BLaER1 treated with 17β-estradiol and CSF1 and Interleukin-3, amounts not matched to agents 10 nM and 100 nM (cell line): Measurements from ENCODE around the gene MACROD1.

Experiments used
- H3K27ac ChIP-seq, 11 experiments: shearing (Covaris generic); formaldehyde crosslinking; 2 replicates each; pipeline ENCODE4 v1.8.1; 2022
- H3K27me3 ChIP-seq, 11 experiments: shearing (Covaris generic); formaldehyde crosslinking; 2 replicates each; pipeline ENCODE4 v1.8.1; 2022
- H3K36me3 ChIP-seq, 11 experiments: shearing (Covaris generic); formaldehyde crosslinking; 2 replicates each; pipeline ENCODE4 v1.8.1; 2022
- H3K4me1 ChIP-seq, 10 experiments: shearing (Covaris generic); formaldehyde crosslinking; 2 replicates each; pipeline ENCODE4 v1.8.1; 2022
- H3K4me2 ChIP-seq, 11 experiments: shearing (Covaris generic); formaldehyde crosslinking; 2 replicates each; pipeline ENCODE4 v1.8.1; 2022
- H3K4me3 ChIP-seq, 10 experiments: shearing (Covaris generic); formaldehyde crosslinking; 2 replicates each; pipeline ENCODE4 v1.8.1; 2022
- H3K9ac ChIP-seq, 11 experiments: shearing (Covaris generic); formaldehyde crosslinking; 2 replicates each; pipeline ENCODE4 v1.8.1; 2022
- H3K9me3 ChIP-seq, 11 experiments: shearing (Covaris generic); formaldehyde crosslinking; replicated peaks in 1 of 11; 2 replicates each; pipeline ENCODE4 v1.8.1; 2022
- H4K20me1 ChIP-seq, 11 experiments: shearing (Covaris generic); formaldehyde crosslinking; 2 replicates each; pipeline ENCODE4 v1.8.1; 2022
- Cebpa-rat ChIP-seq, 11 experiments: shearing (Covaris generic); IDR thresholded peaks; 2 replicates each; pipeline ENCODE4 v1.8.1; 2022

MACROD1 gene

GRCh38 chr11:64086258-64087123 lies 79.4 kb downstream of the MACROD1 start:
- no peak for TF ChIP-seq Cebpa-rat (IDR thresholded peaks at IDR 0.05)
- Histone ChIP-seq H3K4me1 (peaks cover 39 to 82% (median 71%) of the 10 kb centered on the region in 10 experiments), H3K27me3 (no peaks in the 10 kb centered on the region), H3K4me2 (peak overlapping the region; percentile 7 to 98 (median 92); a peak in 19 of 22 replicates), H3K36me3 (peaks cover 0 to 3% (median 0%) of the 10 kb centered on the region in 11 experiments; a peak in 1 of 22 replicates), H3K9ac (peak overlapping the region in 5 of 11 experiments; percentile 4 to 36 (median 6); a peak in 2 of 22 replicates), H4K20me1 (peaks cover 0 to 75% (median 26%) of the 10 kb centered on the region in 11 experiments; a peak in 14 of 22 replicates), H3K4me3 (no peak overlapping the region), H3K9me3 (no peaks in the 10 kb centered on the region), H3K27ac (no peak overlapping the region)

- Histone ChIP-seq H3K9me3 (no peaks in the 10 kb centered on the region), H3K27me3 (no peaks in the 10 kb centered on the region), H3K9ac (peak overlapping the region in 2 of 11 experiments; percentile 6 to 19; a peak in 2 of 22 replicates), H3K36me3 (peaks cover 0 to 5% (median 0%) of the 10 kb centered on the region in 11 experiments; a peak in 1 of 22 replicates), H3K4me1 (peaks cover 33 to 76% (median 65%) of the 10 kb centered on the region in 10 experiments), H3K4me2 (peak overlapping the region in 7 of 11 experiments; percentile 88 to 98 (median 97); a peak in 11 of 22 replicates), H4K20me1 (peaks cover 0 to 80% (median 27%) of the 10 kb centered on the region in 11 experiments; a peak in 15 of 22 replicates), H3K27ac (no peak overlapping the region), H3K4me3 (no peak overlapping the region)
- no peak for TF ChIP-seq Cebpa-rat (IDR thresholded peaks at IDR 0.05)
Measured at GRCh38 chr11:64085906-64086257, 80.0 kb downstream of the MACROD1 start.

GRCh38 chr11:64084951-64085710 lies 80.8 kb downstream of the MACROD1 start:
- peaks cover 0 to 87% (median 27%) of the 10 kb centered on the region in 11 experiments; a peak in 15 of 22 replicates for H4K20me1 ChIP-seq
- no peak overlapping the region for H3K4me3 ChIP-seq
- H3K27ac ChIP-seq = no peak overlapping the region
- peak overlapping the region in 6 of 11 experiments; percentile 8 to 53 (median 30); a peak in 7 of 22 replicates for H3K4me2 ChIP-seq
- no peaks in the 10 kb centered on the region for H3K27me3 ChIP-seq
- no peaks in the 10 kb centered on the region for H3K9me3 ChIP-seq
- H3K4me1 ChIP-seq = peaks cover 25 to 68% (median 57%) of the 10 kb centered on the region in 10 experiments
- H3K36me3 ChIP-seq = peaks cover 0 to 5% (median 0%) of the 10 kb centered on the region in 11 experiments; a peak in 1 of 22 replicates
- no peak for TF ChIP-seq Cebpa-rat (IDR thresholded peaks at IDR 0.05)
- H3K9ac ChIP-seq = peak overlapping the region in 1 of 11 experiments; percentile 27; a peak in 1 of 22 replicates

GRCh38 chr11:64084146-64084950 lies 81.6 kb downstream of the MACROD1 start:
- no peak for TF ChIP-seq Cebpa-rat (IDR thresholded peaks at IDR 0.05)
- peaks cover 0 to 5% (median 0%) of the 10 kb centered on the region in 11 experiments; a peak in 1 of 22 replicates for H3K36me3 ChIP-seq
- H3K27me3 ChIP-seq = no peaks in the 10 kb centered on the region
- H3K4me3 ChIP-seq = no peak overlapping the region
- peaks cover 0 to 93% (median 27%) of the 10 kb centered on the region in 11 experiments; a peak in 15 of 22 replicates for H4K20me1 ChIP-seq
- H3K4me2 ChIP-seq = peak overlapping the region in 8 of 11 experiments; percentile 5 to 53 (median 18); a peak in 14 of 22 replicates
- H3K4me1 ChIP-seq = peaks cover 18 to 61% (median 50%) of the 10 kb centered on the region in 10 experiments
- peak overlapping the region in 2 of 11 experiments; percentile 9 to 18; a peak in 2 of 22 replicates for H3K27ac ChIP-seq
- H3K9me3 ChIP-seq = no peaks in the 10 kb centered on the region
- H3K9ac ChIP-seq = no peak overlapping the region

- Histone ChIP-seq H3K4me2 (peak overlapping the region in 7 of 11 experiments; percentile 5 to 53 (median 25); a peak in 7 of 22 replicates), H3K9ac (no peak overlapping the region), H3K36me3 (peaks cover 0 to 5% (median 0%) of the 10 kb centered on the region in 11 experiments; a peak in 1 of 22 replicates), H3K9me3 (no peaks in the 10 kb centered on the region), H3K27me3 (no peaks in the 10 kb centered on the region), H3K27ac (0 out of 22 replicates have a peak overlapping the region, but pooled peaks of 2 of the 11 experiments have one; percentile 9 to 18), H4K20me1 (peaks cover 0 to 96% (median 27%) of the 10 kb centered on the region in 11 experiments; a peak in 16 of 22 replicates), H3K4me1 (peaks cover 13 to 55% (median 42%) of the 10 kb centered on the region in 10 experiments; a peak in 19 of 20 replicates), H3K4me3 (no peak overlapping the region)
- TF ChIP-seq Cebpa-rat (IDR thresholded peaks at IDR 0.05) = no peak
Measured at GRCh38 chr11:64083398-64084080, 82.4 kb downstream of the MACROD1 start.

- Histone ChIP-seq H3K27ac (no peak overlapping the region), H3K9ac (0 out of 22 replicates have a peak overlapping the region, but pooled peaks of 1 of the 11 experiments have one; percentile 24), H3K4me3 (no peak overlapping the region), H4K20me1 (peaks cover 0 to 96% (median 41%) of the 10 kb centered on the region in 11 experiments; a peak in 17 of 22 replicates), H3K27me3 (no peaks in the 10 kb centered on the region), H3K4me1 (peaks cover 8 to 50% (median 32%) of the 10 kb centered on the region in 10 experiments; a peak in 18 of 20 replicates), H3K9me3 (no peaks in the 10 kb centered on the region), H3K4me2 (no peak overlapping the region), H3K36me3 (peaks cover 0 to 5% (median 0%) of the 10 kb centered on the region in 11 experiments; a peak in 1 of 22 replicates)
- no peak for TF ChIP-seq Cebpa-rat (IDR thresholded peaks at IDR 0.05)
Measured at GRCh38 chr11:64081745-64082442, 84.0 kb downstream of the MACROD1 start.

- H4K20me1 ChIP-seq = peaks cover 0 to 99% (median 55%) of the 10 kb centered on the region in 11 experiments; a peak in 18 of 22 replicates
- H3K27ac ChIP-seq = no peak overlapping the region
- H3K27me3 ChIP-seq = no peaks in the 10 kb centered on the region
- TF ChIP-seq Cebpa-rat (IDR thresholded peaks at IDR 0.05) = no peak
- H3K4me2 ChIP-seq = no peak overlapping the region
- peaks cover 0 to 12% (median 0%) of the 10 kb centered on the region in 11 experiments; a peak in 2 of 22 replicates for H3K36me3 ChIP-seq
- H3K4me1 ChIP-seq = peaks cover 0 to 36% (median 22%) of the 10 kb centered on the region in 10 experiments; a peak in 14 of 20 replicates
- no peaks in the 10 kb centered on the region for H3K9me3 ChIP-seq
- no peak overlapping the region for H3K4me3 ChIP-seq
- H3K9ac ChIP-seq = no peak overlapping the region
Measured at GRCh38 chr11:64080390-64080789, 85.5 kb downstream of the MACROD1 start.
